Retinal pigment epithelial cell (primary cell): ENCODE results near the gene SOBP.

Source experiments
- DNase-seq: peaks from one replicate; pipeline ENCODE4 v3.0.0-alpha.2; 2010; ENCODE audit warnings: low read depth
- H3K4me3 ChIP-seq: 2 replicates; pipeline ENCODE4 v1.5.1; 2011; ENCODE audit warnings: mild to moderate bottlenecking, low read length, control low read depth, moderate library complexity
- TF ChIP-seq, protein P1 (sequence below): conservative IDR thresholded peaks from 2 replicates; pipeline ENCODE4 v1.5.1; 2011; ENCODE audit warnings: low read depth, low read length, control low read depth, inconsistent platforms

SOBP gene

DNA sequence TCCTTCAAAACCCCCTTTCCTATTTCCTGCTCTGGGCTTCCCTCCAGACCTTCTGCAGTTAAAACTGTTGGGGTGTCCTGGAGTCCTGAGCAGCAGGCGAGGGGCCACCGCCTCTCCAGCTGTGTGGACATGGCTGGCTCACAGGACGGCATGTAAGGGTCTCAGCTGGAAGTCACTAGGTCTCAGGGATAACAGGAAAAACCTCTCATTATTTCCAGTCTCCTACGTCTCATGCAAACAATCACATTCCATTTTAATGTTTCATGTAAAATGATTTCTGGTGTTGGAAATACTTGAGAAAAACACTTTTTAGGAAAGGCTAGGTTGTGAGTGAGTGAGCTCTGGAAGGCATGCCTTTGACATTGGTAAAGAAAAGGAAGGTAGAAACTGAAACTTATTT is 175.5 kb downstream of the SOBP start:
- TF ChIP-seq, protein P1, sequence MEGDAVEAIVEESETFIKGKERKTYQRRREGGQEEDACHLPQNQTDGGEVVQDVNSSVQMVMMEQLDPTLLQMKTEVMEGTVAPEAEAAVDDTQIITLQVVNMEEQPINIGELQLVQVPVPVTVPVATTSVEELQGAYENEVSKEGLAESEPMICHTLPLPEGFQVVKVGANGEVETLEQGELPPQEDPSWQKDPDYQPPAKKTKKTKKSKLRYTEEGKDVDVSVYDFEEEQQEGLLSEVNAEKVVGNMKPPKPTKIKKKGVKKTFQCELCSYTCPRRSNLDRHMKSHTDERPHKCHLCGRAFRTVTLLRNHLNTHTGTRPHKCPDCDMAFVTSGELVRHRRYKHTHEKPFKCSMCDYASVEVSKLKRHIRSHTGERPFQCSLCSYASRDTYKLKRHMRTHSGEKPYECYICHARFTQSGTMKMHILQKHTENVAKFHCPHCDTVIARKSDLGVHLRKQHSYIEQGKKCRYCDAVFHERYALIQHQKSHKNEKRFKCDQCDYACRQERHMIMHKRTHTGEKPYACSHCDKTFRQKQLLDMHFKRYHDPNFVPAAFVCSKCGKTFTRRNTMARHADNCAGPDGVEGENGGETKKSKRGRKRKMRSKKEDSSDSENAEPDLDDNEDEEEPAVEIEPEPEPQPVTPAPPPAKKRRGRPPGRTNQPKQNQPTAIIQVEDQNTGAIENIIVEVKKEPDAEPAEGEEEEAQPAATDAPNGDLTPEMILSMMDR = no peak
- no peak overlapping the region for H3K4me3 ChIP-seq
- DNase-seq = no peak

DNA sequence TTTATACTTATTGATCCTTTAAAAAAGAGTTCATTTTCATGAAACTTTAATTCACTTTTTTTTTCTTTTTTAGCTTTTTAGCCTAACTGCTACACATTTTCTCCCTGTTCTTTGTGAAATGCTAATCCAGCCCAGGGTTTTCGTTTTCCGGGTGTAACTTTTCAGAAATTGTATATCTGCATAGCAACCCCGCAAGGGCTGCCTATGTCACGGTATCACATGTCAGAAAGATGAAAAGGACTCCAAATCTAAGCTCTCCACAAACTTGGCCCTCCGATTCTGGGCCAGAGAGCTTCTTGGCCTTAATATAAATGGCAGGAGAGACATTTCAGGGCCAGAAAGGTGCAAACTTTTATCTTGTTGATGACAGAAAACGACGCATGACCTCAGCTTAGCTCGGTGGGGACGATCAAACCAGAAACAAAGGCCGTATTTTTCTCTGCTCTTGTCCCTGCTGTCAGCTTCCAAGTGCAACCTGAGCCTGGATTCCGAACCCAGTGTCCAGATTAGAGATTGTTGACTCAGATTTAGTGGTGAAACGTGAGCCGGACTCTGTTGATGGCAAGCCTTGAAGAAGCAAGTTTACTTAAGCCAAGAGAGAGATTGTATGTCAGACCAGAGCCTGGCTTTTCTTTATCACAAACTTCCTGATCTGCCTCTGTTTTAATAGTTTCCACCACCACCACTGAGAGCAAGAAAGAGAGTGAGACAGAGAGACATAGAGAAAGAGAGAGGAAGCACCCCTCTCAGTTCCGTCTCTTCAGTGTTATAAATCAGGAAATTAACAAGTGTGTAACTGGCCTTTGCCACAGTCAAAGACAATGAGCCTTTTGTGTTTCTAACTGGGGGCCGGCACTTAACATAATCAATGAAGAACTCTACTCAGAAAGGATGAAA is 176.4 kb downstream of the SOBP start:
- no peak overlapping the region for H3K4me3 ChIP-seq
- TF ChIP-seq, protein P1 = no peak
- DNase-seq = no peak

DNA sequence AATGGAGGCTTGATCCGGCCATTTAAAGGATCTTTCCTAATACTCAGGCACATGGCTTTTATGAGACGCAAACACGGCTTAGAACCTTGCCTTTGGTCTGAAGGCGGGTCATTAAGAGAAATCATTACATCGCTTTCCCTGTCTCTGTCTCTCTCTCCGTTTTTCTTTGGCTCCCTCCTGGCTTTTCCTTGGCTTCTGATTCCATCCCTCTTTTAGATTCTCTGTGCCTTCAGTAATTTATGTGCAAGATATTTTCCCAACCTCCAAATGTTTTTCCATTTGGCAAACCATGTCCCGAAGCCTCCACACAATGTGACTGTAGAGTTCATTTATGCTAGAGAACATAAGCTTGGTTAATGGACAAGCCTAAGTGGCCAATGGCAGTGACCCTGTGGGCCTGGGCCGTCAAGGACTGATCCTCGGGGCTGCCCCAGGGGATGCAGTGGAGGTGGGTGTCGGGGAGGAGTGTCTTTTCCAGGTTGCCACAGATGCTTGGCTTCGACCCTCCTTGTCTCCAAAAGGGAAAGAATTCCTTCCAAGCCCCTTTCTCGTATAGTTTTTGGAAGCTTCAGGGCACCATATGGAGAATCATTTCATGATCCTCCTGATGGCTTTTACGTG is 177.2 kb downstream of the SOBP start:
- TF ChIP-seq, protein P1 = no peak
- DNase-seq = no peak
- no peak overlapping the region for H3K4me3 ChIP-seq

DNA sequence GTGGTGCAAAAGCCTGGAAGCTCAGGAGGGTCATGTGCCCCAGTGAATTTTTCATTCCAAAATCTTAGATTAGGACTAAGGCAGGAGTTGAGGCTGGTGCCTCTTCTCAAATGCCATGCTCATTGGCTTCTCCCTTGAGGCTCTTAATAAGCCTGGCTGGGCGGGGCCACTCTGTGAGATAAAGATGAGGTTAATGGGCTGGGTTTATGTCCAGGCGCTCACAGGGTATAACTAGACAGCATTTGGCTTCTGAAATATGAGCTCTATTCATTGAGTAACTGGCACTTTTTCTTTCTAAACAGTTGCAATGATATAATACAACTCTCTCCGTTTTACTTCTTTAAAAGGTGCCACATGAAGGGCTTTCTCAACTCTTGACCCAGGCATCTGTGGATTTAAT is 177.9 kb downstream of the SOBP start:
- TF ChIP-seq, protein P1 = no peak
- H3K4me3 ChIP-seq = no peak overlapping the region
- no peak for DNase-seq

DNA sequence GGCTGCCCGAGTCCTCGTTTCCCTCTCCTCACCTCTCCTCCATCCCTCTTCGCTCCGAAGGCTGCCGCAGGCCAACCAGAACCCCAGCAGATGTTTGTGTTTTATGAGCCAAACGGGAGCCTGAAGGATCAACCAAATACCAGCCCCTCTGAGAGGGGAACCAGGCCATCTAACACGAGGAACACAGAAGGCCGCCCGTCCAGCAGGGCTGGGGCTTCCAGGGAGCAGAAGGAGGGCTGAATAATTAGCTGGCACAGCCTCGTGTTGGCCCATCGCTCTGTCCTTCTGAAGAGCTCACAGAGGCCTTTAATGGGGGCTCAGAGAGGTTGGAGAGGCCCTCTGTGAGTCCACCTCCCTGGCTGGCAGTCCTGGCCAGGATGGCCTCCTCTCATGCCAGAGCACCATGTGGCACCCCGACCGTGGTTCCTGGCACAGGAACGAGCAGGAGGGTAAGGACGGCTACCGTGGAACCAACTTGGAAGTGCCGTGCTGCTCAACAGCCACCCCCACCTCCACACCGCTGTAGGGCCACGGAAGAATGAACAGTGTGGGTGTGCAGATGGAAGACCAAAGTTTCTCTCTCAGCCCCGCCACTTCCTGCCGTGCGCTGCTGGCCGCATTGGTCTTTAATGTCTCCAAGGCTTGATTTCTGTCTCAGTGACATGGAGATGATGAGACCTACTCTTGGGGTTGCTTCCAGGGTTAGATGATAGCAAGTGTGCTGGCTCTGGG is 179.0 kb downstream of the SOBP start:
- TF ChIP-seq, protein P1 = no peak
- H3K4me3 ChIP-seq = no peak overlapping the region
- DNase-seq = no peak

DNA sequence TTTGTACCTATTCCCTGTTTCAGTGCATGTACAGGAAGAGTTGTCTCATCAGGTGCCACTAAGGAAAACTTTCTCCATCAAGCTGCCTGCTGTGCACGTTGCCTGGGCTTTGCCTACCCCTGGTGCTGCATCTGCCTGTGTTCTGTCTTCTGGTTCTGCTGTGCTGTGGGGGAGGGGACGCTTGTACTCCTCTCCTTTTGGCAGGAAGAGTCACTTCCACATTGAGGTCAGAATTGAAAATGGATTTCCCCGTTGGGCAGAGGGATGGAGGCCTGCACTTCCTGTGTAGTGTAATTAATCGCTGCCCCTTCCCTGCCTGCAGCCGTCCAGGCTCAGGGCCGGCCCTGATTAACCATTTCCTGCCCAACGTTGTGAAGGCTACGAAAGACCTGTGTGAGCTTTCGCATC is 180.9 kb downstream of the SOBP start:
- no peak overlapping the region for H3K4me3 ChIP-seq
- TF ChIP-seq, protein P1 = no peak
- DNase-seq = no peak
